Gastroesophageal sphincter (tissue), 3 donors: ENCODE results near the gene RPGRIP1L.

Experiments used
- POLR2A ChIP-seq, 2 donors: fragments of 450-650 bp; IDR thresholded peaks; one replicate each; pipeline ENCODE4 v1.6.1; 2017; ENCODE audit warnings: antibody characterized with exemption in 2 of 2, mild to moderate bottlenecking in 2 of 2, moderate library complexity in 1 of 2
- POLR2AphosphoS5 ChIP-seq: sonication (generic); formaldehyde crosslinking; IDR thresholded peaks from one replicate; pipeline ENCODE4 v1.6.1; 2017; ENCODE audit warnings: antibody characterized with exemption
- TF ChIP-seq, protein P1 (sequence below), 4 experiments: fragments of 200-600 bp in 2 of 4; fragments of 450-650 bp in 2 of 4; sonication (generic) in 1 of 4; IDR thresholded peaks; one replicate each; pipeline ENCODE4 v1.5.1; 2017 to 2019; ENCODE audit warnings: antibody characterized with exemption in 4 of 4, mild to moderate bottlenecking in 2 of 4, moderate library complexity in 2 of 4

- TF ChIP-seq, protein P1, sequence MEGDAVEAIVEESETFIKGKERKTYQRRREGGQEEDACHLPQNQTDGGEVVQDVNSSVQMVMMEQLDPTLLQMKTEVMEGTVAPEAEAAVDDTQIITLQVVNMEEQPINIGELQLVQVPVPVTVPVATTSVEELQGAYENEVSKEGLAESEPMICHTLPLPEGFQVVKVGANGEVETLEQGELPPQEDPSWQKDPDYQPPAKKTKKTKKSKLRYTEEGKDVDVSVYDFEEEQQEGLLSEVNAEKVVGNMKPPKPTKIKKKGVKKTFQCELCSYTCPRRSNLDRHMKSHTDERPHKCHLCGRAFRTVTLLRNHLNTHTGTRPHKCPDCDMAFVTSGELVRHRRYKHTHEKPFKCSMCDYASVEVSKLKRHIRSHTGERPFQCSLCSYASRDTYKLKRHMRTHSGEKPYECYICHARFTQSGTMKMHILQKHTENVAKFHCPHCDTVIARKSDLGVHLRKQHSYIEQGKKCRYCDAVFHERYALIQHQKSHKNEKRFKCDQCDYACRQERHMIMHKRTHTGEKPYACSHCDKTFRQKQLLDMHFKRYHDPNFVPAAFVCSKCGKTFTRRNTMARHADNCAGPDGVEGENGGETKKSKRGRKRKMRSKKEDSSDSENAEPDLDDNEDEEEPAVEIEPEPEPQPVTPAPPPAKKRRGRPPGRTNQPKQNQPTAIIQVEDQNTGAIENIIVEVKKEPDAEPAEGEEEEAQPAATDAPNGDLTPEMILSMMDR (IDR thresholded peaks at IDR 0.05): no peak
- TF ChIP-seq POLR2AphosphoS5 (no peak), POLR2A (IDR thresholded peaks at IDR 0.05) (no peak)
These were observed 91.7 kb downstream of the RPGRIP1L start for GRCh38 chr16:53612003-53612402.
